ENCODE data around the gene CELF2. TPM values are rescaled to one million over a fixed set of nuclear protein-coding genes. Genes with fewer than 3 reads are reported as not detected.

The CELF2 gene
- total and polyA plus RNA-seq, 12 donors, result 13.0 to 90.9 (median 80.9) TPM

- intact Hi-C loops (cut with DNase I), result no loop called here
Measured at GRCh38 chr10:11386044-11386443, 368.4 kb downstream of the CELF2 start.

More at GRCh38 chr10:11386044-11386443, 368.4 kb downstream of the CELF2 start:
- Histone ChIP-seq H3K9me3 (no peaks in the 10 kb centered on the region), H3K27ac (no peak overlapping the region), H3K36me3 (no peaks in the 10 kb centered on the region), H3K27me3 (no peaks in the 10 kb centered on the region), H3K4me3 (no peak overlapping the region), H3K4me1 (peaks cover 0 to 6% (median 0%) of the 10 kb centered on the region in 9 donors)
- WGBS, 2 donors, result 81% methylated on average over 8 of the region's 8 CpGs
- DNase-seq (no peak), ATAC-seq (no peak)
- no peak for TF ChIP-seq CTCF (IDR thresholded peaks at IDR 0.05)
